ENCODE data around the gene NDUFAF3.

The NDUFAF3 gene, protein sequence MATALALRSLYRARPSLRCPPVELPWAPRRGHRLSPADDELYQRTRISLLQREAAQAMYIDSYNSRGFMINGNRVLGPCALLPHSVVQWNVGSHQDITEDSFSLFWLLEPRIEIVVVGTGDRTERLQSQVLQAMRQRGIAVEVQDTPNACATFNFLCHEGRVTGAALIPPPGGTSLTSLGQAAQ

DNA sequence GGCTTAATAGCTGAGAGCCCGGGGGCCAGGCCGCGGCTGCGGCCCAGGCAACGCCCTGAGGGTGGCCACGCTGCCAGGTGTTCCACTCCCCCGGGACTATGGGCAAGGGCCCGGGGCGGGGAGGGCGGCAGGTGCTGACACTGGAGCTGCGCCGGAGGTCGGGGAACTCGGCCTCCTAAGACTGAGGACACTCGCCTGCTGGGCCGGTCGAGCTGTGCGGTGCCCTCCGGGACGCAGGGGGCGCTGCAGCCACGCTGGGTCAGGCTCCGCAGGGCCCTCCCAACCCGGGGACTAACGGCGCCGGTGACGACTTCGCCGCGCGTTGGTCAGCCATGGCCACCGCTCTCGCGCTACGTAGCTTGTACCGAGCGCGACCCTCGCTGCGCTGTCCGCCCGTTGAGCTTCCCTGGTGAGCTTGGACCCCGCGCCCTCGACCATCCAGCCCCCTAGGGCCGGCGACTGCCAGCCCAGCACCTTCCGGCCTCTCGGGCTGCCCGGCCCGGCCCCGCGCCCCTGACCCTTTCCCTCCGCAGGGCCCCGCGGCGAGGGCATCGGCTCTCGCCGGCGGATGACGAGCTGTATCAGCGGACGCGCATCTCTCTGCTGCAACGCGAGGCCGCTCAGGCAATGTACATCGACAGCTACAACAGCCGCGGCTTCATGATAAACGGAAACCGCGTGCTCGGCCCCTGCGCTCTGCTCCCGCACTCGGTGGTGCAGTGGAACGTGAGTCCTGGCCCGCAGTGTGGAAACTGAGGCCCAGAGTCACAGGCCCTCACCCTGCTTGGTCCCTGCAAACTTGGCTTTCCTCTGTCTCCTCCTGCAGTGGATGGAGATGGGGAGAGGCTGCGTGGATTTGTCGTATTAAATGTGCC lies at the start of gene NDUFAF3:
TSS of gene NDUFAF3 (plus strand) at position 309 of the 875 bp plus-strand sequence. CDS start at position 333, 24 bp downstream.
- DNase-seq (ENCODE audit: low spot score), result peak; percentile 94
- Histone ChIP-seq H3K27ac (peak within 1 kb of the TSS; percentile 99), H3K4me3 (peak within 1 kb of the TSS; percentile 96)
- TF ChIP-seq, protein P1, sequence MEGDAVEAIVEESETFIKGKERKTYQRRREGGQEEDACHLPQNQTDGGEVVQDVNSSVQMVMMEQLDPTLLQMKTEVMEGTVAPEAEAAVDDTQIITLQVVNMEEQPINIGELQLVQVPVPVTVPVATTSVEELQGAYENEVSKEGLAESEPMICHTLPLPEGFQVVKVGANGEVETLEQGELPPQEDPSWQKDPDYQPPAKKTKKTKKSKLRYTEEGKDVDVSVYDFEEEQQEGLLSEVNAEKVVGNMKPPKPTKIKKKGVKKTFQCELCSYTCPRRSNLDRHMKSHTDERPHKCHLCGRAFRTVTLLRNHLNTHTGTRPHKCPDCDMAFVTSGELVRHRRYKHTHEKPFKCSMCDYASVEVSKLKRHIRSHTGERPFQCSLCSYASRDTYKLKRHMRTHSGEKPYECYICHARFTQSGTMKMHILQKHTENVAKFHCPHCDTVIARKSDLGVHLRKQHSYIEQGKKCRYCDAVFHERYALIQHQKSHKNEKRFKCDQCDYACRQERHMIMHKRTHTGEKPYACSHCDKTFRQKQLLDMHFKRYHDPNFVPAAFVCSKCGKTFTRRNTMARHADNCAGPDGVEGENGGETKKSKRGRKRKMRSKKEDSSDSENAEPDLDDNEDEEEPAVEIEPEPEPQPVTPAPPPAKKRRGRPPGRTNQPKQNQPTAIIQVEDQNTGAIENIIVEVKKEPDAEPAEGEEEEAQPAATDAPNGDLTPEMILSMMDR (IDR thresholded peaks at IDR 0.05), result peak; percentile 97

DNA sequence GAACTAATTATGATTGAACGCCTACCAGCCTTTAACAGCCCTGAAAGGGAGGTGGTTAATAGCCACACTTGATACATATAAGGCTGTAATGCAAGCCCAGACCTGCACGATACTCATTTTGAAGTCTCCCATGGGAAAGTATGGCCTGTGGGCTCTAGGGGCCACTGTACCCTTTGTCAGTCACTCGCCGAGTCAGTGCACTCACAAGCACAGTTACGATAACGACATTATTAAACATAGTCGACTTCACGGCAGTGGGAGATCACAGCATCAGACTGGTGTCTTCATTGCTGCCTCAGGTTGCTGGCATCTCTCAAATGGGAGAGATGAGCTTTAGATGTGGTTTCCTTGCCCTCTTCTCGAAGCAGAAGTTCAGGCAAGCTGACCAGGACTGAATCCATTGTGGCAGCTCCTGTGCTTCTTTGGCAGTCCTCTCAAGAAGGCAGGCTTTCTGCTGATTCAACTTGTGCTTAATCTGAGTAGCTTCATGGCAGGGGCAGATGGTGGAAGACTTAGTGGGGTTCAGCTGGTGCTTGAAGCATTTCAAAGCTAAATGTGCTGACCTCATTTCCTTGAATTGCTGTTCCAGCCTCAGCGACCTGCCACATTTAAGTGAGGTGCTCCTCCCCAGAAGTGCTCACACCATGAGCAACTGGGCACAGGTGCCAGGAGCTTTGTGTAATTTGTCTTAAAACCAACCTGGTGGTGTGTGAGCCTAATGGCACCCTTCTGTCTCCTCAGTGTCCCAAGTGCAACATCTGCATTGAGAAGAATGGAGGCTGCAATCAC lies 47.7 kb upstream of the NDUFAF3 start:
- TF ChIP-seq, protein P1 (IDR thresholded peaks at IDR 0.05), result no peak
- no peak overlapping the region for H3K4me3 ChIP-seq
- no peak overlapping the region for H3K27ac ChIP-seq
- no peak for DNase-seq (ENCODE audit: low spot score)

DNA sequence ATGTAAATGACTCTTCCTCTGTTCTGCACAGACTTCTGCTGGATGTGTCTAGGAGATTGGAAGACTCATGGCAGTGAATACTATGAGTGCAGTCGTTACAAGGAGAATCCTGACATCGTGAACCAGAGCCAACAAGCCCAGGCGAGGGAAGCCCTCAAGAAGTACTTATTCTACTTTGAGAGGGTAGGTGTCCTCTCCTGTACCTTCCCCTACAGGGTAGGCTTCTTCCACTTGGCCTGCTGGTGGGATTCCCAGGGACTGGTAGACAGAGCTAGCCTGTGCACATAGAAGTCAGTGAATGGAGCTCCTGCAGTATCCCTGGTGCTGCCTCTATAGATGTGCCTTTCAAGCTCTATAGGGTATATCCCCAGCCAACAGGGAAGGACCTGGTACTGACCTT lies 42.5 kb upstream of the NDUFAF3 start:
- no peak overlapping the region for H3K27ac ChIP-seq
- TF ChIP-seq, protein P1 (IDR thresholded peaks at IDR 0.05), result no peak
- DNase-seq (ENCODE audit: low spot score), result no peak
- no peak overlapping the region for H3K4me3 ChIP-seq

DNA sequence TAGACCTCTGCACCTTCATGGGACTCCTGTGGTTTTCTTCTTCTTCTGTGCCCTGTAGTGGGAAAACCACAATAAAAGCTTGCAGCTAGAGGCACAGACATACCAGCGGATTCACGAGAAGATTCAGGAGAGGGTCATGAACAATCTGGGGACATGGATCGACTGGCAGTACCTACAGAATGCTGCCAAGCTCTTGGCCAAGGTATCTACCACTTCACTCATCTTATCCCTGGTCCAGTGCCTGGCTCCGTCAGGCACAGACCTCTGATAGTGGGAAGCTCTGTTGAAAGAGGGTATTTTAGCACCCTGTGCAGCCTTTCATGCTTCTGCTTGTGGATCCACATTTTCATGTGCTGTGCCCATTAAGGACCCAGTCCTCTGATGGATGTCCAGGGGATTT lies 41.6 kb upstream of the NDUFAF3 start:
- TF ChIP-seq, protein P1 (IDR thresholded peaks at IDR 0.05), result no peak
- no peak overlapping the region for H3K4me3 ChIP-seq
- H3K27ac ChIP-seq, result no peak overlapping the region
- DNase-seq (ENCODE audit: low spot score), result no peak

DNA sequence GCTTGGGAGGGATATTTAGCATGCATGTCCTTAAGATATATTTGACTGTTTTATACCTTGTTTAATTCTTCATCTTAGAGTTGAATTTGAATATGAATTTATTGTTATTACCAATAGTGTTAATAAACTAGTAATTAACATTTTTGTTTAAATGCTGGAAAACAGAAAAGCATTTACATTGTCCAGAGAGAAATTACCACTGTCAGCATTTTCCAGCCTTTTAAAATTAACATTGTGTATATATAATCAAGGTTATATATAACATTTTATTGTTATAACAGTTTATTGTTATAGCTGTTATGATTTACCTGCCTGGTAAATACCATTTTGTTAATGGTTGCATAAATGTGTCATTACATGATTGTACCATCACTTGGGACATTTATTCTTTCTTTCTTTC lies 39.9 kb upstream of the NDUFAF3 start:
- TF ChIP-seq, protein P1 (IDR thresholded peaks at IDR 0.05), result no peak

DNA sequence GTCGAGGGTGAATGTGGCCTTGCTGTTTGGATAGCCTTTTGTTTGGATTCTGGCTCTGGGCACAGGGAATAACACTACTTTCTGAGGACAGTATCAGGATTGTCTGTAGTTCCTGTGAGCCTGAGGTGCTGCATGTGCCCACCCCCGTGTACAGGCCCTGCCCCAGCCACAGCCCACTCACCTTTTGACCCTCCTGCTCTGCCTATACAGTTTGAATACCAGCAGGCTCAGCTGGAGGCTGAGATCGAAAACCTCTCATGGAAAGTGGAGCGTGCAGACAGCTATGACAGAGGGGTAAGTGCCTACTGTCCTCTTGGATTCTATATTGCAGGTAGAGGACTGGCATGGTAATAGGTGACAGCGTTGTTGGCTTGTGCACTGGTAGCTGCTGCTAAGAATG lies 39.2 kb upstream of the NDUFAF3 start:
- no peak overlapping the region for H3K4me3 ChIP-seq
- TF ChIP-seq, protein P1 (IDR thresholded peaks at IDR 0.05), result no peak
- H3K27ac ChIP-seq, result no peak overlapping the region
- no peak for DNase-seq (ENCODE audit: low spot score)

More for the DNA sequence above, 39.9 kb upstream of the NDUFAF3 start:
- no peak for DNase-seq (ENCODE audit: low spot score)
- H3K4me3 ChIP-seq, result no peak overlapping the region
- H3K27ac ChIP-seq, result no peak overlapping the region
